Measurements from ENCODE around the gene SYNDIG1L.

DNA sequence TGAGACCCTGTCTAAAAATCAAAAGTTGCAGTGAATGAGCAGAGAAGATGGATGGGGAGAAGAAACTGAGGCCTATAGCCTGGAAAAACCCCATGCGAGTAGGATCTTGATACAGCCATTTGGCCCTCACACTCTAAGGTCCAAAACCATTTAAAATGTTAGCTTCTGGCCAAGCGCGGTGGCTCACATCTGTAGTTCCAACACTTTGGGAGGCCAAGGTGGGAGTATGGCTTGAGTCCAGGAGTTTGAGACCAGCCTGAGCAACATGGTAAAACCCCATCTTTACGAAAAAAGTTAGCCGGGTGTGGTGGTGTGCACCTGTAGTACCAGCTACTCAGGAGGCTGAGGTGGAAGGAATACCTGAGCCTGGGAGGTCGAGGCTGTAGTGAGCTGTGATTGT lies 58.0 kb downstream of the SYNDIG1L start:
- TF ChIP-seq POLR2A (IDR thresholded peaks at IDR 0.05): no peak
- TF ChIP-seq, protein P1, sequence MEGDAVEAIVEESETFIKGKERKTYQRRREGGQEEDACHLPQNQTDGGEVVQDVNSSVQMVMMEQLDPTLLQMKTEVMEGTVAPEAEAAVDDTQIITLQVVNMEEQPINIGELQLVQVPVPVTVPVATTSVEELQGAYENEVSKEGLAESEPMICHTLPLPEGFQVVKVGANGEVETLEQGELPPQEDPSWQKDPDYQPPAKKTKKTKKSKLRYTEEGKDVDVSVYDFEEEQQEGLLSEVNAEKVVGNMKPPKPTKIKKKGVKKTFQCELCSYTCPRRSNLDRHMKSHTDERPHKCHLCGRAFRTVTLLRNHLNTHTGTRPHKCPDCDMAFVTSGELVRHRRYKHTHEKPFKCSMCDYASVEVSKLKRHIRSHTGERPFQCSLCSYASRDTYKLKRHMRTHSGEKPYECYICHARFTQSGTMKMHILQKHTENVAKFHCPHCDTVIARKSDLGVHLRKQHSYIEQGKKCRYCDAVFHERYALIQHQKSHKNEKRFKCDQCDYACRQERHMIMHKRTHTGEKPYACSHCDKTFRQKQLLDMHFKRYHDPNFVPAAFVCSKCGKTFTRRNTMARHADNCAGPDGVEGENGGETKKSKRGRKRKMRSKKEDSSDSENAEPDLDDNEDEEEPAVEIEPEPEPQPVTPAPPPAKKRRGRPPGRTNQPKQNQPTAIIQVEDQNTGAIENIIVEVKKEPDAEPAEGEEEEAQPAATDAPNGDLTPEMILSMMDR (IDR thresholded peaks at IDR 0.05): no peak
- TF ChIP-seq EP300 (IDR thresholded peaks at IDR 0.05): no peak

All from stomach (tissue), 4 donors.